Upper lobe of right lung (tissue), 1 donor: ENCODE data around the gene TMA16. TPM values are rescaled to one million over a fixed set of nuclear protein-coding genes. Genes with fewer than 3 reads are reported as not detected.

Source experiments
- ATAC-seq: fragments of 200-7000 bp; cut with Tn5 transposase; one replicate; pipeline ENCODE4 v1.9.1; 2020; ENCODE audit warnings: mild to moderate bottlenecking, moderate library complexity
- DNase-seq: peaks from one replicate; pipeline ENCODE4 v3.0.0-alpha.2; 2020
- H3K27ac ChIP-seq: fragments of 200-600 bp; one replicate; pipeline ENCODE4 v1.8.0; 2022
- H3K27me3 ChIP-seq: fragments of 200-600 bp; one replicate; pipeline ENCODE4 v1.8.0; 2022; ENCODE audit warnings: mild to moderate bottlenecking
- H3K36me3 ChIP-seq: fragments of 200-600 bp; one replicate; pipeline ENCODE4 v1.8.0; 2022
- H3K4me1 ChIP-seq: fragments of 200-600 bp; one replicate; pipeline ENCODE4 v1.8.0; 2022
- H3K4me3 ChIP-seq: fragments of 200-600 bp; one replicate; pipeline ENCODE4 v1.8.0; 2022; ENCODE audit warnings: mild to moderate bottlenecking
- H3K9me3 ChIP-seq: fragments of 200-600 bp; one replicate; pipeline ENCODE4 v1.8.0; 2022
- intact Hi-C: fragments of 100-400 bp; cut with DNase I; formaldehyde crosslinking; loops from one replicate; pipeline ENCODE4 v1.11.0; 2022
- total RNA-seq: library from RNA; stranded (reverse); fragmentation: NEBNext Ultra II Directional; extraction: Animal tissue kit (Norgen Biotek cat#: 25700); gene quantifications from one replicate; pipeline ENCODE4 v1.2.1, GENCODE V29; 2021
- TF ChIP-seq, protein P1 (sequence below): fragments of 200-600 bp; IDR thresholded peaks from one replicate; pipeline ENCODE4 v1.8.0; 2022; ENCODE audit warnings: antibody characterized with exemption
- donor health status: DM: no; HTN: yes; CAD: no; lungs with severe emphysema.

TMA16 gene
- total RNA-seq, 1 donor from 2014 or later: 18.8 TPM

GRCh38 chr4:163540977-163541376 is 46.5 kb downstream of the TMA16 start:
- H3K36me3 ChIP-seq: peaks cover 8% of the 10 kb centered on the region
- TF ChIP-seq, protein P1, sequence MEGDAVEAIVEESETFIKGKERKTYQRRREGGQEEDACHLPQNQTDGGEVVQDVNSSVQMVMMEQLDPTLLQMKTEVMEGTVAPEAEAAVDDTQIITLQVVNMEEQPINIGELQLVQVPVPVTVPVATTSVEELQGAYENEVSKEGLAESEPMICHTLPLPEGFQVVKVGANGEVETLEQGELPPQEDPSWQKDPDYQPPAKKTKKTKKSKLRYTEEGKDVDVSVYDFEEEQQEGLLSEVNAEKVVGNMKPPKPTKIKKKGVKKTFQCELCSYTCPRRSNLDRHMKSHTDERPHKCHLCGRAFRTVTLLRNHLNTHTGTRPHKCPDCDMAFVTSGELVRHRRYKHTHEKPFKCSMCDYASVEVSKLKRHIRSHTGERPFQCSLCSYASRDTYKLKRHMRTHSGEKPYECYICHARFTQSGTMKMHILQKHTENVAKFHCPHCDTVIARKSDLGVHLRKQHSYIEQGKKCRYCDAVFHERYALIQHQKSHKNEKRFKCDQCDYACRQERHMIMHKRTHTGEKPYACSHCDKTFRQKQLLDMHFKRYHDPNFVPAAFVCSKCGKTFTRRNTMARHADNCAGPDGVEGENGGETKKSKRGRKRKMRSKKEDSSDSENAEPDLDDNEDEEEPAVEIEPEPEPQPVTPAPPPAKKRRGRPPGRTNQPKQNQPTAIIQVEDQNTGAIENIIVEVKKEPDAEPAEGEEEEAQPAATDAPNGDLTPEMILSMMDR: no peak
- no peaks in the 10 kb centered on the region for H3K27me3 ChIP-seq
- intact Hi-C loops: no loop called here
- H3K4me1 ChIP-seq: no peaks in the 10 kb centered on the region
- ATAC-seq (no peak), DNase-seq (no peak)
- no peaks in the 10 kb centered on the region for H3K9me3 ChIP-seq
- H3K4me3 ChIP-seq: no peak overlapping the region
- H3K27ac ChIP-seq: no peak overlapping the region

- TF ChIP-seq, protein P1: no peak
- no peak overlapping the region for H3K4me3 ChIP-seq
- no peak overlapping the region for H3K27ac ChIP-seq
- no peaks in the 10 kb centered on the region for H3K27me3 ChIP-seq
- peak; percentile 8 for ATAC-seq
- no peaks in the 10 kb centered on the region for H3K4me1 ChIP-seq
- H3K36me3 ChIP-seq: peaks cover 4% of the 10 kb centered on the region
- H3K9me3 ChIP-seq: no peaks in the 10 kb centered on the region
- intact Hi-C loops: no loop called here
- no peak for DNase-seq
Measured at GRCh38 chr4:163542275-163542674, 47.8 kb downstream of the TMA16 start.

- intact Hi-C loops: loop anchor here (5.0 kb wide), 1 partner anchor 62 kb away; no protein-coding TSS in a partner anchor
Measured at GRCh38 chr4:163544407-163545038, 50.0 kb downstream of the TMA16 start.

DNA sequence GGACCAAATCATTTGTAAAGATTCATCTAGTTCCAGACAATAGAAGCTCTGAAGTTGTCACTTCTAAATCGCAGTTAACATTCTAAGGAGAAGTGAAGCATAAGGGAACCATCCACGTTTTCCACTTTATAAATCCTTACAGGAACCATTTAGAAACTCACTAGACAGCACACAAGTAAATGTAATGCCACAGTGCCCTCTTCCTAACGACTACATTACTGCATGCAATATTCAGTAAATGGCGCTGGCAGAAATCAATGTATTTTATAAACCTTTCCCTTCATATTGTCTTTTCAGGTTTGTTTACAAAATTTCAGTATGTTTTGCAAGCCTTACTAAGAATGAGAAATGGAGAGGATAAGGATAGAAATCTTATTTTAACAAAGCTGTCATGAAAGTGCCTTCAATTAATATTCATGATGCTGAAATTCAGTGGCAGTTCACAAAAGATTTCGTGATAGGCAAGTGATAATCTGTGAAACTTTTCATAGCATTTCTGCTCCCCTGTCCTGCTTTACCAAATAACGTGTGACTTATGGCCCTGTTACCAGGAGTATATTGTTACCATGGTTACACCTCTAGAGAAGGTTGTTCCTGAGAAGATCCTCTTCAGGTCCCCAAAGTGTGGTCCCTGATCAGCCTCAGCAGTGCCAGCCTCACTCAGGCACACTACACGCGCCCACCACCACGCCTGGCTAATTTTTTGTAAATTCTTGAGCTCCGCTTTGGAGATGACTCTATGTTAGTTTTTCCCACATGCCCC is 54.2 kb downstream of the TMA16 start:
- Histone ChIP-seq H3K27ac (no peak overlapping the region), H3K4me1 (peaks cover 7% of the 10 kb centered on the region), H3K27me3 (no peaks in the 10 kb centered on the region), H3K9me3 (no peaks in the 10 kb centered on the region), H3K4me3 (no peak overlapping the region), H3K36me3 (no peaks in the 10 kb centered on the region)
- ATAC-seq (peak; percentile 73), DNase-seq (no peak)
- intact Hi-C loops: loop anchor here (5.0 kb wide), 1 partner anchor 66 kb away; no protein-coding TSS in a partner anchor
- TF ChIP-seq, protein P1: peak; percentile 63

More at GRCh38 chr4:163544407-163545038, 50.0 kb downstream of the TMA16 start:
- Histone ChIP-seq H3K4me3 (peak overlapping the region; percentile 19), H3K27me3 (no peaks in the 10 kb centered on the region), H3K4me1 (no peaks in the 10 kb centered on the region), H3K36me3 (no peaks in the 10 kb centered on the region), H3K27ac (no peak overlapping the region), H3K9me3 (no peaks in the 10 kb centered on the region)
- DNase-seq: peak; percentile 74
- peak; percentile 94 for ATAC-seq
- TF ChIP-seq, protein P1: peak; percentile 95

- Histone ChIP-seq H3K27me3 (no peaks in the 10 kb centered on the region), H3K27ac (no peak overlapping the region), H3K4me1 (peaks cover 7% of the 10 kb centered on the region), H3K4me3 (no peak overlapping the region), H3K36me3 (no peaks in the 10 kb centered on the region), H3K9me3 (no peaks in the 10 kb centered on the region)
- no peak for DNase-seq
- intact Hi-C loops: no loop called here
- TF ChIP-seq, protein P1: no peak
- no peak for ATAC-seq
Measured at GRCh38 chr4:163550869-163551267, 56.4 kb downstream of the TMA16 start.
